ENCODE measurements around the gene MCAT.
"Not testable (repeated sequence)": the region's sequence is repeated elsewhere in the genome, so short reads cannot be mapped to it uniquely, and the experiment has no call there.

MCAT gene

DNA sequence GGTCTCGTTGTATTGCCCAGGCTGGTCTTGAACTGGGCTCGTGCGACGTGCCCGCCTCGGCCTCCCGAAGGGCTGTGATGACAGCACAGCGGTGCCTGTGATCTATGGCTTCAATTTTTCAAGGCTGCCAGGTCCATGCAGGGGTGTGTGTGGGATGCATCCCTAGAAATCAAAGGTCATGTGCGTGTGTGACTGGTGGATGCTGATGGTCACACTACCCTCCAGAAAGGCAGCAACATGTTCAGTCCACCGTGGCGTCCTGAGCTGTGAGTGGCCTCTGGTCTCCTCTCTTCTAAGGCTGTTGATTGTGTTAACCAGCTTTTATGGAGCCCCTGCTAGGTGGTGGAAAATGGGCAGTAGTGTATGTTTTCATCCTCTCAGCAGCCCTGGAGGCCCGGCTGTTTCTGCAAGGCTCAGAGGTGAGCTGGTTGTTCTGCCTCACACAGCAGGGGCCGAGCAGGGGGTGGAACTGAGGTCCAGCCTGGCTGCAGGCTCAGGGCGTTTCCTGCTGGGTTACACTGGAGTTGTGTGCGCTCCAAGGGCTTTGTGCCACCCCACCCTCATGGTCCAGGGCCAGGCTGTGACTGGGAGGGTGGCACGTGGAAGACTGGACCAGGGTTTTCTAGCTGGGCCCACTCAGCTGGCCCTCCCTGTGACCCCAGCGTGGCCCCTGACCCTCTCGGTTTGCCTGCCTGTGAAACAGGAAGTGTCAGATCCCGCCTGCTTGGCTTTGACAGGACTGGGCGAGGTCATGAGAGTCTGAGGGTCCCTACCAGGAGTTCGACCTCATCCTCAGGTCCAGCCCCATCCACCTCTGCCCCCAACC is 25.0 kb downstream of the MCAT start:
- DNase-seq = no peak

DNA sequence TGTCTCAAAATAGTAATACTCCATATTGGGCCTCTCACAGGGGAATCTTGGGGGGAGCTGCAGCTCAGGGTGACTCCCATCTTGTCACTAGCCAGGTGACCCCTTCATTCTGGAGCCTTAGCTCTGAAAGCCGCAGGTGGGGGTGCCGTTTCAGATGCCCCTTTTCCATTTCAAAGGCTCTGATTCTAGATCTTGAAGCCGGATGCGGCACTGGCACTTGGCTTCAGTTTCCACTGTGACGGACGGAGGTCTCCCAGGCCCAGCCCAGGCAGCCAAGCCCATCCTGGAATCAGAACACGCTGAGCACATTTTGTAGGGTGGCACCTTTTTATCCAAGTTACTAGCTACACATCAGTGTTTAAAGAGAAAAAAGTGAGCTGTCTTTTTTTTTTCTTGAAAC is 26.3 kb downstream of the MCAT start:
- DNase-seq = no peak

DNA sequence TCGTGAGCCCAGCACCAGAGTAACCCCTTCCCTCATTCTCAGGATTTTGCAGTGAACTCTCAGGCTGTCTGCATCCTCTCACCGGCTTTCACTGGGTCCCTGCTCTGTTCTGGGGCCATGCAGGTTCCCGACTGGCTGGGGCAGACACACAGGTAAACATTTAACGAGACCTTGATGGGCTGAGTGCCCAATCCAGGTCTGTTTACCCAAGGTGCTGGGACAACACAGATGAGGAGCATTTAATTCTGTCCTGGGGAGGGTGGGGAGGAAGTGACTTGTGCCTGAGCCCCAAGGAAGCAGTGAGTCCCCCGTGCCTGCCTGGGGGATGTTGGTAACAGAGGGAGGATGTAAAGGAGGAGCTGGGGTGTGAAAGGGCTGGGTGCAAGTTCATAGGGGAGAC is 28.2 kb downstream of the MCAT start:
- no peak for DNase-seq

DNA sequence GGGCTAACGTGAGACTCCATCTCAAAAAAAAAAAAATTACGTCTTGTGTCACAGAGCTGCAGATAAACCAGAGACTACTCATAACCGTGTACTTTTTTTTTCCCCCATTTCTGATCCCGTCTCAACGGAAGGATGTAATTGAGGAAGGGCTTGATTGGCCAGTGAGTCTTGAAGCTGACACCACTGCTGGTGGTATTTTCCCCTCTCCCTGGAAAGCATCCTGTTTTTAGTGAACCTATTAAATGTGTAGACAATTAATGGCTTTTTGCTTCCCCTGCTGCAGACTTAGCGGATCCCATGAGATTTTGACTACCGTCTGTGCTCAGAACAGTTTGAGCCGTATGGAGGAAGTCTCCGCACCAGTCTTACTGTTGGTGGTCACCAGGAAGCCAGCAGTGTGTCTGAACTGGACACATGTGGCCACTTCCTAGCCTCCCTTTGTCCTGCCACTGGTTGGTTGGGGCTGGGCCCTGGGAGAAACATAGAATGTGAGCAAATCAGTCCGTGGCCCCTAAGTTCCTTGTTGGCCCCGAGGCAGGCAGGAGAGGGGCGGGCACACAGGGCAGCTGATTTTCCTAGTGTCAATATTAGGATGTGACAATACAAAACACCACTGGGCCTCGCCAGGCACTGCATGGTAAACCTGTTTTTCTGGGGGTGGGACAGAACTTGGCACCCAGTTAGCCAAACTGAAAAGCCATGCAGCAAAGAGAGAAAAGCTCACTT is 29.5 kb downstream of the MCAT start:
- DNase-seq = no peak

DNA sequence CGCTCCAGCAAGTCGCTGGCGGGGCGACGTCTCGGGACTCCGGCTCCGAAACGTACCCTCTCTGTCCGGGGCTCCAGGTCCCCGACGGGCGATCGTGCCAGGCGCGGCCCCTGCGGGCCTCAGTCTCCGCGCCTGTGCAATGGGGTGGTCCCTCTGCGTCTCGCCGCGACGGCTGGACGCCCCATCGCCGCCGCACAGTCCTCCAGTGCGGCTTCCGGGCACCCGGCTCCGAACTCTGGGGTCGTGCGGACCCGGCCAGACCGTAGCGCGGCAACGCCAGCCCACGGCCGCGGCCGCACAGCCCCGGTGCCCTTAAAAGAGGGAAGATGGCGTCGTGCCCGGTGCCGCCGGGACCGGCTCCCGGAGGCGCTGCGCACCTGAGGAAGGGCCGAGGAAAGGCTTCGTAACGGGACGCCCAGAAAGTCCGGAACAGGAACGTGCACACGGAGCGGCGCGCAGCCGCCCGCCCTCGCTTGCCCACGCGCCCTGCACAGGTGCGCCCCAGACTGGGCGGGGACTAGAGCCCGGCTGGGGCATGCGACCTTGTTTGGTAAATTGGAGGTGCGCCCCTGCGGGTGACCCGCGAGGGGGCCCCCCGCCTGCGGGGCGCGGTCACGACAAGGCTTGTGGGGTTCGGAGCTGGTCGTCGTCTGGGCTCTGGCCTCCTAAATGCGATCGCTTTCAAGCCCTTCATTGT is 32.1 kb downstream of the MCAT start:
- no peak for DNase-seq

DNA sequence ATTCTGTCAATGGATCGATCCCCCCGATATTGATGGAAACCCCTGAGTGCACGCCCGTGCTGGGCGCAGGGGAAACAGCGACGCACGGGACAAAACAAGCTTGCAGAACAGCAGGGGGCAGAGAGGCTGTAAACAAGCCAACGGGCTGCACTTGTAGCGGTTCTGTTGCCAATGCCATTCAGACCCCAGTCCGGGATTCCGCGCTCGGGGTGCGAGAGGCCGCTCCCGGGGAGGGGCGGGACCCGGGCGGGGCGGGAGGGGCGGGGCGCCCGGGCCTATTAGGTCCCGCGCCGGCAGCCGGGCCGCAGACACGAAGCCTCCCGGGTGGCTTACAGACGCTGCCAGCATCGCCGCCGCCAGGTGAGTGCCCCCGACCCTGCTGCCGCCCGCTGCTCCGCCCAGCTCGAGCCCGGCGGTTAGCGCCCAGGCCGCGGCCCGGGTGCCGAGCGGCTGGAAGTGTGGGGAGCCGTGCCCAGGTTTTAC is 32.7 kb downstream of the MCAT start, which contains the start of gene BIK:
Gene BIK, plus strand, starts transcription at position 307 of the 483 bp plus-strand sequence. CDS start 13,273 bp downstream, outside the sequence.
- DNase-seq = no peak

DNA sequence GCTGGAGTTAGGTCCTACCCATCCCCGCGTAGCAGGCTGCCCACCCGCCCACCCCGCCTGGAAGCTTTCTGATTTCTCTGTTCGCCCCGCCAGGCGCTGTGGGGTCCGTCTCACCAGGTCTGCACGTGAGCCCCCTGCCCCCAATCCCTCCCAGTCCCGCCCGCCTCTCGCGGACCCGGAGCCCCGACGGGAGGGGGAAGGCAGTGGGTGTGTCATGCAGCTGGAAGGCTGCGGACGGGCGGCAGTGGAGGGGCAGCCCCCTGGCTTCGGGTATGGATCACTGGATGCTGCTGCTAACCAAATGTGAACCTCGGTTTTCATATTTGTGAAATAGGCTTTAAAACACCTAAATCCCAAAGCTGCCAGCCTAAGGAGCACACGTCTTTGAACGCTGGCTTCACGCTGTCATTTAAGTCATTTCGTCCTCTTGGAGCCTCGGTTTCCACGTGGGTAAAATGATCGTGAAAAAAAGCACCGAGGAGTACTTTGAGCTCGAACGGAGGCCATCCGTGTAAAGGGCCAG is 33.2 kb downstream of the MCAT start:
- no peak for DNase-seq

DNA sequence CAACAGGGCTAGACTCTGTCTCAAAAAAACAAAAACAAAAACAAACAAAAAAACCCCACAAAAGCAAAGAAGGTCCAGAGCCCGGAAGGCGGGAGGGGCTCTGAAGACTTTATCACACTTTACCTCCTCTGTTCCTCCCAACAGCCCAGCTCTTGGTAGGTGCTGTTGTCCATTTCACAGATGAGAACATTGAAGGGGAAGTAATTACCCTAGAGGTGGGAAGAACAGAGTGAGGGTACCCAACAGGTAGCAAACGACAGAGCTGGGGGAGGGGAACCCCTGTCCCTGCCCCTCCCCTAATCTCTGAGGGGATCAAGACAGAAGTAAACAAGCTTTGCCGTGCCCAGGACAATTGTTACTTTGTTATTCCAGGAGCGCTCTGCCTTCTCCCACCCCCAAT is 33.7 kb downstream of the MCAT start:
- no peak for DNase-seq

DNA sequence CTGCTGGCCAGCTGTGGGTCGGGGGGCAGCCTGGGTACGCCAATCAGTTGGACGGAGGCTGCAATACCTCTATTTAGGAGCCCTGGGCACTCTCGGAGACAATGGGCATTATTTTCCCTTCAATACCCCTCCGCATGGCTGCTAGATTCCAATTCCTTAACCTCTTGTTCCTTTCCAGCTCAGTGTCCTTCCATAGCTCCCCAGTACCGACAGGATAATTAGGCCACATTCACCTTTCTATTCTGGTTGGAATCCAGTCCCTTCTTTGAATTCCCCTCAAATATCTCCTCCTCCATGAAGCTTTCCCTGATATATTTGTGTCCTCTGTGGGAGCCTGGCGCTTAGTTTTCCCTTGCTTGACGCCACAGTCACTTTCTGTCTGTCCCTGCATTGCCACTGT is 36.9 kb downstream of the MCAT start:
- no peak for DNase-seq

DNA sequence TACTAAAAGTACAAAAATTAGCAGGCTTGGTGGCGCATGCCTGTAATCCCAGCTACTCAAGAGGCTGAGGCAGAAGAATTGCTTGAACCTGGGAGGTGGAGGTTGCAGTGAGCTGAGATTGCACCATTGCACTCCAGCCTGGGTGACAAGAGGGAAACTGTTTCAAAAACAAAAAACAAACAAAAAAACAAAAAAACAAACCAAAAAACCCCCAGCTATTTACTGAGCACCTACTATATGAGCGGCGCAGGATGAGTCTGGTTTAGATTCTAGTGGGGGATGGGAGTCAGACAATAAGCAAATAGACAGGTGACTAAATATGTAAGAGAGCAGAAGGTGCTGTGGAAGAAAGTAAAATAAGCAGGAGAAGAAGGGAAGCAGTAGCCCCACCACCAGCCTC is 38.2 kb downstream of the MCAT start:
- DNase-seq = not testable (repeated sequence)

DNA sequence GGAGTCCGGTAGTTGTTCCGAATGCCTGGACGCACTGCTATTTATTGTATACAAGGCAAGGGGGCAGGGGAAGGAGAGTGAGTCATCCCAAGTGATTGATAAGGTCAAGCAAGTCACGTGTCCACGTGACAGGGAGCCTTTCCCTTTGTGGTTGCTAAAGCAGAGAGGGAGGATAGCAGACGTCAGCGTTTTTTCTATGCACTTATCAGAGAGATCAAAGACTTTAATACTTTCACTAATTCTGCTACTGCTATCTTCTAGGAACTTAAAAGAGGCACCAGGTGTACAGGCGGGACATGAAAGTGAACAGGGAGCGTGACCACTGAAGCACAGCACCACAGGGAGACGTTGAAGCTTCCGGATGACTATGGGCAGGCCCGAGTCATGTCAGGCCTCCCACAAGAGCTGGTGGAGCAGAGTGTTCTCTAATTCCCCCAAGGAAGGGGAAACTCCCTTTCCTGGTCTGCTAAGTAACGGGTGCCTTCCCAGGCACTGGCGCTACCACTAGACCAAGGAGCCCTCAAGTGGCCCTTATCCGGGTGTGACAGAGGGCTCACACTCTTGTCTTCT is 39.1 kb downstream of the MCAT start:
- not testable (repeated sequence) for DNase-seq

DNA sequence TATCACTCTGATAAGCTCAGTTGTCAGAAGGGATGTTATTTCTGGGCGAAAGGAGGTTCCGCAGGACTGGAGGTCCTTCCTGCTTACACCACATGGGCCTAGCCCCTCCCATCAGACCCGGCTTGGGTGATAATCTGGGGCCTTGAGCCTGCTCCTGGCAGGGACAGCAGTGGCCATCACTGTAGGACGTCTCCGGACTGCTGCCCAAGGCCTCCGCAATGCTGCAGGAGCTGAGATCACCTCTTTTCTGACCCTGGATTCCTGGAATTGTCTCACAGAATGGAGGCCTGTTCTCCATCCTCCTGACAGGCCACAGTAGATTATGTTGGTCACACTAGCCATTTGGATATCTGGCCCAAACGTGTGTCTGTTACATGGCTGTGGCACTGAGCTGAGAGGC is 41.9 kb downstream of the MCAT start:
- no peak for DNase-seq

DNA sequence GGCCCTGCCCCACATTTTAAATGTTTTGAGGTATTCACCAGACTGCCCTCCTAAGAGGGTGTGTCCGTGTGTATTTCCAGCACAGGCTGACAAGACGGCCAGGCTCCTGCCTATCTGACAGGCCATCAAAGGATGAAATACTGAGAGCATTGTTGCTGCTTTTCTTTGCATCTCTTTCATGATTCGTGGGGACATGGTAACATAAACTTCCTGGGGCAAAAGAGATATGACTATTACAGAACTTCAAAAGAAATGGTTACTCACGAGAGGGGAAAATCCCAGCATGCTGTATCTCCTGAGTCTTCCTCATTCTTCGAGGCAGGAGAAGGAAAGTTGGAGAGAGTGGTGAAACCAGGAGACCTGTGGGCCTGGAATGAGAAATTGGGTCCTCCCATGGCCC is 43.0 kb downstream of the MCAT start:
- DNase-seq = no peak

DNA sequence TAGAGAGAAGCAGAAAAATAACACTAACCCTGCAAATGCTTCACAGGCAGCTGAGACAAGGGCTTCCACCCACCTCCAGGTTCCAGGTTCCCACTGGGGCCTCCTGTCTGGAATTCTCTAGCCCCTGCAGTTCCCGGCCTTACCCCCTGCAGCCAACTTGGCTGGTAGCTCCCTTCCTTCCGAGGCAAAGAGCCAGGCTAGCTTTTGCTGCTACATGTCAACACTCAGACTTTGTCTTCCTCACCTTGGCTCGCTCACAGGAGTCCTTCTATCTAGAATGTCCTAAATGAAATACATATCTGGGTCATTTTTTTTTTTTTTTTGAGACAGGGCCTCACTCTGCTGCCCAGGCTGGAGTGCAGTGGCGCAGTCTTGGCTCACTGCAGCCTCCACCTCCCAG is 44.1 kb downstream of the MCAT start:
- DNase-seq = no peak

DNA sequence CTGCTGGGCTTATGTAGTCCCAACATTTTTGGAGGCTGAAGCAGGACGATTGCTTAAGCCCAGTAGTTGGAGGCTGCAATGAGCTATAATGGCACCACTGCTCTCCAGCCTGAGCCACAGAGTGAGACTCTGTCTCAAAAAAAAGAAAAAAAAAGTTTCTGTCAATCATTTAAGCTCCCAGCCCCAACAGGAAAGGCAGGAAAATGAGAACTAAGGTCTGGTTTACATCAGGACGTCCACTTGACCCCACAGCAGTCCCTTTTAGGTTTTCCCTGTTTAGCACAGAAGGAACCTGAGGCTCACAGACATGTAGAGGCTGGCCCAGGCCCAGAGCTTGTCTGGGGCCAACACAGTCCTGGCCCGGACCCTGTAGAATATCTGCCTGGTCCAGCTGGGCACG is 44.8 kb downstream of the MCAT start:
- no peak for DNase-seq

DNA sequence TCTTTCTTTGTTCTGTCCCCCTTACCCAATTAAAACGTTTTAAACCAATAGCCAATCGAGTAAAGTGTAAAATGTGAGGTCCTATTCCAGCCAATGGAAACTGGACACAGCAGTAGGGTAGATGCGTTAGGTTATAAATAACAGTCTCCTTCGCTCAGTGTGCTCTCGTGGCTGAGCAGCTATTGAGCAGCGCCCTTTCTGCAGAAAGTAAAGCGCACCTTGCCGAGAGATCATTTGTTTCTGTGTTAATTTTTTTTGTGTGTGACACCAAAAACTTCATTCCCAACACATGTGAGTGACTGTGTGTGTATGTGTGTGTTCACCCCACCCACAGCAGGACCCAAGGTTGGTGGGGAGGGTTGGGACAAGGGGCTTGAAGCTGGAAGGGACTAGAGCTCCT is 46.8 kb downstream of the MCAT start:
- DNase-seq = no peak

DNA sequence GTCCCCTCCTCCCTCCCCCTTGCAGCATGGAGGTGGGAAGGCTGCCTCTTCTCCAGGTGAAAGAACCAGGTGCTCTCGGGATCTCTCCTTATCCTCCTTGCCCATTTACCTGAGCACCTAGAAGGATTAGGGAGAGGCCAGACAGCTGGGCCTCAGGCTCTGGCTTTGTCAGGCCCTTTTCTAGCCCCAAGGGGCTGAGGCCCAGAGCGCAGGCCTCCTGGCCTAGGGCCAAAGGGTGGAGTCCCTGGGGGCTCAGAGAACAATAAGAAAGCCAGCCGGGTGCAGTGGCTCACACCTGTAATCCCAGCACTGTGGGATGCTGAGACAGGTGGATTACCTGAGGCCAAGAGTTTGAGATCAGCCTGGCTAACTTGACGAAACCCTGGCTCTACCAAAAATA is 48.6 kb downstream of the MCAT start:
- no peak for DNase-seq

DNA sequence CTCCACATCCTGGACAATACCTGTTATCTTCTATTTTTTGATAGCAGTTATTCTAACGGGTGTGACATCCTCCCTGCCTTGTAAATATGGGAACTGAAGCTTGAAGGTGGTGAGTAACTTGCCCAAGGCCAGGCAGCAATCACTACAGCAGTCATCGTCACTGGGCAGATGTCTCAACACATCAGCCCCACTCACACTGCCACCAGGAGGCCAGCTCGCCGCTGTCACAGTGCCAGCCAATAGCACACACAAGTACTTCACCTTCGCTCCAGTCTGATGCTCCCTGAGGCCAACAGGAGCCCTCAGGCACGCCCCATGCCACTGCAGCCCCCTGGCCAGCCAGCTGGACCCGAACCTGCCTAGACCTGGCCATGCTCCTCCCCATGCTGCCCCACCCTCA is 49.1 kb downstream of the MCAT start:
- no peak for DNase-seq

DNA sequence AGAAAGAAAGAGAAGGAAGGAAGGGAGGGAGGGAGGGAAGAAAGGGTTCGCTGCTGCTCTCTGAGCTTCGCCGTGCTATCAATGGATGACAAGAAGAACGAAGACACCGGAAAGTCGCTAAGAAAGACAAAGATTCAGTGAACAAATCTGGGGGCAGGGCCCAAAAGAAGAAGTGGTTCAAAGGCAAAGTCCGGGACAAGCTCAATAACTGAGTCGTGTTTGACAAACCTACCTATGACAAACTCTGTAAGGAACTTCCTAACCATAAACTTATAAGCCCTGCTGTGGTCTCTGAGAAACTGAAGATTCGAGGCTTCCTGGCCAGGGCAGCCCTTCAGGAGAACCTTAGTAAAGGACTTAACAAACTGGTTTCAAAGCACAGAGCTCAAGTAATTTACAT is 51.1 kb downstream of the MCAT start:
- no peak for DNase-seq

DNA sequence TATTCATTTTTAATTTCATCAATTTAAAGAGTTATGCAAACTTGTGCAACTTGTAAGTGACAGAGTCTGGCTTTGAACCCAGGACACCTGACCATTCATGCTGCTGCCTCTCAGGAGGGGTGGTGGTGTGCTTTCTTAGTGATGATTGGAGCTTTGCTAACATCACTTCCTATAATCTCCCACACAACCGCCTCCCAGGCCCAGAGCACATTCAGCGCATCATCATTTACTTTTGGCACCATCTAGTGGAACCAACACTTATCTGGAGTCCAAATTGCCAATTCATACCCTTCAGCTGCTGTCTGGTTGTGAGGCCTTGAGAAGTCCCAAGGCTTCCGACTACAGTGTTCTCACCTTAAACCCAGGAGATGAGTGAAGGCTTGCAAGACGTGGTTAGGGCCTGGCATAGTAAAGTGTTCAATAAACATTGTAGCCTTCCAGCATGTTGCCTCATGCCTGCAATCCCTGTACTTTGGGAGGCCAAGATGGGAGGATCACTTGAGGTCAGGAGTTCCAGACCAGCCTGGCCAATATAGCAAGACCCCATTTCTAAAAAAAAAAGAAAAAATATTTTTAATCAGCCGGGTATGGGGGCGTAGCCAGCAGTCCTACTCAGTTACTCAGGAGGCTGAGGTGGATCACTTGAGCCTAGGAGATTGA is 52.9 kb downstream of the MCAT start:
- no peak for DNase-seq

DNA sequence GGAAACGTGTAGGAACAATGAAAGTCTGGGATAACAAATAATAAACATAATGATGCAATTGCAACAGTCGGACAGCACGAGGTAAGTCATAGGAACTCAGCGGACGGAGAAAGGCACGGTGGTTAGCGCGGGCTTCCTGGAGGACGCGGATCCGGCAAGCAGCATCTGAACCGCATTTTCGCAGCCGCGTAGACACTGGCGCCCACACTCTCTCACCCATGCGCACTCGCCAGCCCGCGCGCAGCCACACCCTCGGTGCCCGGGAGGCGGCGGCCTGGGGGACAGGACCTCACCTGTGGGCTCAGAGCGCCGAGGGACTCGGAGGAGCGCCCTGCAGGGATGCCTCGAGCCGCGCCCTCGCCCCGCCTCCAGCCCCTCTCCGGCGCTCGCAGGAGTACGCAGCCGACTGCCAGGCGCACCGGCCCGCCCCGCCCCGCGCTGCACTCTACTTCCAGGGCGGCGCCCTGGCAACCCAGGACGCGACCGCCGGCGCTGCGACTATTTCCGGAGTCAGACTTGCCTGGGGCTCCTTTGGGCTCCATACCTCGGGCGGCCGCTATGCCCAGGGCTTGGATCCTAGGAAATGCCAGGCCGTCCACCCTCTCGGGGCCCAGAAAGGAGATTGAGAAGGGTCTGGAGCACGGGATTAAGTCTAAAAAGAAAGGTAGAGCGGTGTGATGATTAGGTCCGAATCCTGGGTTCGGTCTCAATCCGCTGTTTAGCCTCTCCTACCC is 54.0 kb downstream of the MCAT start, which contains the start of gene TTLL1:
Gene TTLL1, minus strand, starts transcription at position 408 of the 734 bp plus-strand sequence. CDS start 13,805 bp downstream, outside the sequence.
- peak; percentile 58 for DNase-seq

DNA sequence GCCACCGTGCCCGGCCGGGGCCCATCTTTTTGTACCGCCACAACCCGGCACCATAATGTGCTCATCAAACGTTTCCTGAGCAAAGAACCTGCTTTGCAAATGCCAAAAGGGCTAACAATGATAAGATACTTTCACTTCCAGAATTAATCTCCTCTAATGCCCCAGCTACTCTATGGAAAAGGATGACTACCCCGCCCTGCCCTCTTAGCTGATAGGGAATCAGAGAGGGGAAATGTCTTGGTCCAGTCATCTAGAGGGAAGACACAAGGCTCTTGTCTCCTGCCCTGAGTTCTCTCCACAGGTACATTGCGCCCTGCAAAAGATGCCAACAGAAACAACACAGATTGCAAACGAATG is 54.6 kb downstream of the MCAT start:
- DNase-seq = no peak
